Measurements from ENCODE around the gene MALRD1.

- TF ChIP-seq CTCF (IDR thresholded peaks at IDR 0.05) (no peak), REST (IDR thresholded peaks at IDR 0.05; ENCODE audit: insufficient read depth in 1 of 2, low read depth in 2 of 2, low read length in 1 of 2) (no peak)
These were observed 531.4 kb downstream of the MALRD1 start for GRCh38 chr10:19579761-19580545.

Data from Panc1 (cell line).